Skeletal muscle tissue (tissue), 4 donors: ENCODE data around the gene VWF. TPM values are rescaled to one million over a fixed set of nuclear protein-coding genes. Genes with fewer than 3 reads are reported as not detected.

Experiments used
- H3K27ac ChIP-seq: one replicate; pipeline ENCODE4 v1.7.0; 2013; ENCODE audit warnings: mild to moderate bottlenecking, low read depth, low read length, inconsistent platforms
- H3K27me3 ChIP-seq, 3 donors: one replicate each; pipeline ENCODE4 v1.7.0; 2013; ENCODE audit warnings: low read length in 3 of 3; ENCODE audit not compliant: control insufficient read depth in 3 of 3, insufficient read depth in 3 of 3
- H3K36me3 ChIP-seq, 3 donors: one replicate each; pipeline ENCODE4 v1.7.0; 2013; ENCODE audit warnings: low read length in 3 of 3; ENCODE audit not compliant: control insufficient read depth in 3 of 3, insufficient read depth in 3 of 3
- H3K4me1 ChIP-seq, 3 donors: one replicate each; pipeline ENCODE4 v1.7.0; 2013; ENCODE audit warnings: low read length in 3 of 3, mild to moderate bottlenecking in 3 of 3; ENCODE audit not compliant: control insufficient read depth in 3 of 3, insufficient read depth in 3 of 3
- H3K4me3 ChIP-seq, 3 donors: one replicate each; pipeline ENCODE4 v1.7.0; 2013; ENCODE audit warnings: low read length in 3 of 3
- H3K9ac ChIP-seq, 3 donors: one replicate each; pipeline ENCODE4 v1.7.0; 2013; ENCODE audit warnings: low read length in 3 of 3, mild to moderate bottlenecking in 3 of 3, moderate library complexity in 2 of 3, low read depth in 1 of 3
- H3K9me3 ChIP-seq, 3 donors: one replicate each; pipeline ENCODE4 v1.7.0; 2013; ENCODE audit warnings: low read length in 3 of 3; ENCODE audit not compliant: control insufficient read depth in 3 of 3
- total RNA-seq: library from RNA; depleted of rRNA; stranded (reverse); fragments of >200 nt; gene quantifications from one replicate; pipeline ENCODE4 v1.2.3, GENCODE V29; 2014
- donor health status: Osteomylitis.

VWF gene
- total RNA-seq, 1 donor from 2014 or later, result 58.5 TPM

DNA sequence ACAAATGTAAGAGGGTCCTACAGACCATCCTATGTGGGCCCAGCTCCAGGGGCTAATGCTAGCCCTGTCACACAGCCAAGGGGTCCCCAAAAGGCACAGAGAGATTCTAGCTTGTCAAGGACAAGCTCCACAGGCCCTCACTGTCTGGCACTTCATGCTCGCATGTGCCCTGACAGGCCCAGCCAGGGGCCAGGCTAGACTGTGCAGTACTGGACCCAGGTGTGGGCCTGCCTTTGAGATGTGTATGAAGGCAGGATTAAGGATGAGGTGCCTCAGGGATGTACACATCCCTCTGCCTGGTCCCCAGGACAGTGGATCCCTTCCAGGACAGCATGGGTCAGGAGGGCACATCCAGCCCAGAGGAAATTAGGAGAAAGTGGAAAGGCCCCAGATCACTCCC is 57.8 kb downstream of the VWF start:
- no peak overlapping the region for H3K27ac ChIP-seq

DNA sequence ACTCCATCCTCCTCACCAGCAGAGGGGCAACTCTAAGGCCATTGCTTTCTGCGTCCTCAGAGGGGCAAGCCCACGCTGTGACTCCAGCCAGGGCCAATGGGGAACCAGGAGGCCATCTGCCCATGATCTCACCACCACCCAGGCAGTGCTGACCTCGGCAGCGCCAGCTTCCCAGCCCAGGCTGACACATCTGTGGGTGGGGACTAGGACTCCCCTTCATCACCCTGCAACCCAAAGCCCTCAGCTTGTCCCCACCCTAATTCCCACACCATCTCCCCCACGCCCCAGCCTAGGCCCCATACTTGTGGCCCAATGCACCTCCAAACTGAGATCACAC is 58.6 kb downstream of the VWF start:
- H3K4me1 ChIP-seq, result peaks cover 3 to 9% (median 6%) of the 10 kb centered on the region in 3 donors

More for the DNA sequence above, 57.8 kb downstream of the VWF start:
- Histone ChIP-seq H3K36me3 (peaks cover 0 to 7% (median 0%) of the 10 kb centered on the region in 3 donors), H3K27me3 (peaks cover 0 to 5% (median 2%) of the 10 kb centered on the region in 3 donors), H3K4me3 (no peak overlapping the region), H3K9me3 (no peaks in the 10 kb centered on the region), H3K9ac (no peak overlapping the region), H3K4me1 (peaks cover 3 to 9% (median 6%) of the 10 kb centered on the region in 3 donors)

DNA sequence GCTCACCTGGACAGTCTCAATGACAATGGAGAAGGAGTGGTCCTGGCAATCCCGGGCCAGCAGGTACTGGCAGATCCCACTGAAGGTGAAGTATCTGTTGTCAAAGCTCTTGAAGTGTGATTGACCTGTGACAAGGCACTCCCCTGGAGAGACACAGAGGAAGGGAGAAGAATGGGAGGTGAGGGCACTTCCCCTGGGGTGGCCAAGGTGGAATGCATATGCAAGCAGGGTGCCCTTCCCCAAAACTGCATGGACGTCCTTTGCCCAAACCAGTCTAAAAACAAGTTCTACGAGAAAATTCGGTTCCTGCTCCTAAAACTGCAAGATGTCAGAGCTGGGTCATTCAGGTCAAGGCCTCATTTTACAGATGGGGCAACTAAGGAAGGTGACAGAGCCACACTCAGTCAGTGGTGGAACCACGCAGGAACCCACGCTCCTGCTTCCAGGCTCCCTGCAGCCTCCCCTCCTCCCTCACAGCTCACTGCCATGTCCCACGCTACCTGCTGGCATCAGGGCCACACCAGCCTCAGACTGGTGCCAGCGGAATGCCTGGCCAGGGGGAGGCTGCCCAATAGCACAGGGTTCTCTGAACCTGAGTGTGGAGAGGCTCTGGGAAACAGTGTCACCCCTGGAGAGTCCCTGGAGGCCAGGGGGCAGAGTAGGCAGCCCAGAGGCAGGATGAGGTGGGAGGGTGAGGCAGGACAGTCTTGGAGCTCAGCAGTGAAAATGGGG is 59.2 kb downstream of the VWF start:
- H3K4me1 ChIP-seq, result peaks cover 3 to 9% (median 6%) of the 10 kb centered on the region in 3 donors
- H3K36me3 ChIP-seq, result peaks cover 0 to 7% (median 0%) of the 10 kb centered on the region in 3 donors
- H3K27ac ChIP-seq, result no peak overlapping the region
- H3K9me3 ChIP-seq, result no peaks in the 10 kb centered on the region
- H3K27me3 ChIP-seq, result peaks cover 0 to 5% (median 0%) of the 10 kb centered on the region in 3 donors
- H3K9ac ChIP-seq, result no peak overlapping the region
- H3K4me3 ChIP-seq, result no peak overlapping the region

More for the DNA sequence above, 58.6 kb downstream of the VWF start:
- Histone ChIP-seq H3K27ac (no peak overlapping the region), H3K27me3 (peaks cover 0 to 5% (median 0%) of the 10 kb centered on the region in 3 donors), H3K36me3 (peaks cover 0 to 7% (median 0%) of the 10 kb centered on the region in 3 donors), H3K9ac (no peak overlapping the region), H3K4me3 (no peak overlapping the region), H3K9me3 (no peaks in the 10 kb centered on the region)

DNA sequence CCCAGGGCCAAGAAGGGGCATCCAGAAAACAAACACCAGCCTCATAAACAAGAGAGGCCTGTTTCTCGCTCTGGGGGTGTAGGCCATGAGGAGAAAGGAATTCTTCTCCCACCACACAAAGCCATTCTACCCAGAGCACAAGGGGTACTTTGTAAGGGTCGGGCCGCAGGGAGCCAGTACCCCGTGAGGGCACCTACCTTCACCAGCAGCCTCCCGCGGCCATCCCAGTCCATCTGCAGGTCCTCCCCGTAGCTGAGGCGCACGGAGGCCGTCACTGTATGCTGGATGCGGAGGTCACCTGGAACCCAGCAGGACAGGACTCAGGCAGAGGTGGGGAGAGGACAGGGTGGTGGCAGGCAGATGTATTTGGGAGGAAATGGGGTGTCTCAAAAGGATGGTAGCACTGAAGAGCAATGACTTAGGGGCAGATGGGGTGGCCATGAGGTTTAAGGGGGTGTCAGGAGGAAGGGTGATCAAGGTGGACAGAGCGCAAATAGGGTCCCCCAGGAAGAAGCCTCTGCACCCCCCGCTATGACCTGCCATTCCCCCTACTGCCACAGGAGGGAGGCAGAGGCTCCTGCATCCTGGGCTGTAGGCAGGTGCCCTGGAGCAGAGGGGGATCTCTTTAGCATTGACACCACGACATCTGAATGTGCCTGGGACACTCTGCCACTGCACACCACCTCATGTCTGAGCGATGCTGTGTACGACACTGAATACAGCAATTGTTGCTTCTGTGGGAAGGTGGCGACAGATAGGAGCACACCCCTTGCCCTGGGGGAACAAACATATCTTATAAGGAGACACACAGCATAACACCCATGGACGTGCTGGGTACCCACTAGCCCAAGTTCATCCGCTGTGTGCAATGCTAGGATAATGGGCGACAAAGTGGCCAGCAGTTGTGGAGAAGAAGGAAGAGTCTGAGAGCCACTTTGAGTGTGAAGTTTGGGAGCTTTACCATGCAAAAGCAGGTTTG is 61.4 kb downstream of the VWF start:
- H3K4me3 ChIP-seq, result no peak overlapping the region
- H3K27ac ChIP-seq, result no peak overlapping the region
- H3K9ac ChIP-seq, result no peak overlapping the region
- H3K9me3 ChIP-seq, result no peaks in the 10 kb centered on the region
- peaks cover 5 to 8% (median 8%) of the 10 kb centered on the region in 3 donors for H3K27me3 ChIP-seq
- H3K4me1 ChIP-seq, result peaks cover 0 to 9% (median 2%) of the 10 kb centered on the region in 3 donors
- peaks cover 0 to 7% (median 0%) of the 10 kb centered on the region in 3 donors for H3K36me3 ChIP-seq

DNA sequence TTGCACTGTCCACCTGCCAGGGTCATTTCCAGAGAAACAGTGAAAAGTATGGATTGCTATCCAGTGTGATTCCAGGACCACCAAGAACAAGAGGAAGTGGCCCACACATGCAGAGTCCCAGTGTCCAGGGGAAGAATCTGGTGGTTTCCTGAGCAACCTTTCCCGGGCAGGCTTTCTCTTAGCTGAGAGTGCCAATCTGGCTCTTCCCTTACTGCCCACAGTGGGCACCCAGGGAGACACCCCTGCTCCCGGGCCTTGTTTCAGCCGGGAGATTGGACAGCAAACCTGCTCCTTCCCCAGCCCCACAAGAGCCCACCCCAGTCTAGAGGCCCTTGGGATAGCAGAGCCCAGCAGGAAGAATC is 62.1 kb downstream of the VWF start:
- H3K27me3 ChIP-seq, result peaks cover 7 to 11% (median 8%) of the 10 kb centered on the region in 3 donors
- no peak overlapping the region for H3K9ac ChIP-seq
- H3K36me3 ChIP-seq, result peaks cover 0 to 7% (median 0%) of the 10 kb centered on the region in 3 donors
- peaks cover 0 to 9% (median 2%) of the 10 kb centered on the region in 3 donors for H3K4me1 ChIP-seq
- no peak overlapping the region for H3K4me3 ChIP-seq
- H3K9me3 ChIP-seq, result no peaks in the 10 kb centered on the region
- H3K27ac ChIP-seq, result no peak overlapping the region

DNA sequence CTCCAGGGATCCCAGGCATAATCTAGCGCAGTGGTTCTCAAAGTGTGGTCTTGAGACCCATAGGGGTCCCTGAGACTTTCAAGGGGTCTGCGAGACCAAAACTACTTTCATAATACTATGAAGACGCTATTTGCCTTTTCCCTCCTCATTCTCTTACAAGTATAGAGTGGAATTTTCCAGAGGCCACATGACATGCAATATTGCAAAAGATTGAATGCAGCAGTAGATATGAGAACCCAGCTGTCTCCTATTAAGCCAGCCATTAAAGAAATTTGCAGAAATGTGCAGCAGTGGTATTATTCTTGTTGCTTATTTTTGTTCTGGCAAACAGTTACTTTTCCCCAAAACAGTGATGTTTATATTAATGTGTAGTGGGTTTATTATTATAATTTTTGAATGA is 62.8 kb downstream of the VWF start:
- peaks cover 12 to 16% (median 14%) of the 10 kb centered on the region in 3 donors for H3K27me3 ChIP-seq
- H3K4me1 ChIP-seq, result peaks cover 1 to 9% (median 5%) of the 10 kb centered on the region in 3 donors
- no peak overlapping the region for H3K9ac ChIP-seq
- no peak overlapping the region for H3K27ac ChIP-seq
- H3K36me3 ChIP-seq, result peaks cover 0 to 7% (median 0%) of the 10 kb centered on the region in 3 donors
- no peak overlapping the region for H3K4me3 ChIP-seq
- H3K9me3 ChIP-seq, result no peaks in the 10 kb centered on the region

DNA sequence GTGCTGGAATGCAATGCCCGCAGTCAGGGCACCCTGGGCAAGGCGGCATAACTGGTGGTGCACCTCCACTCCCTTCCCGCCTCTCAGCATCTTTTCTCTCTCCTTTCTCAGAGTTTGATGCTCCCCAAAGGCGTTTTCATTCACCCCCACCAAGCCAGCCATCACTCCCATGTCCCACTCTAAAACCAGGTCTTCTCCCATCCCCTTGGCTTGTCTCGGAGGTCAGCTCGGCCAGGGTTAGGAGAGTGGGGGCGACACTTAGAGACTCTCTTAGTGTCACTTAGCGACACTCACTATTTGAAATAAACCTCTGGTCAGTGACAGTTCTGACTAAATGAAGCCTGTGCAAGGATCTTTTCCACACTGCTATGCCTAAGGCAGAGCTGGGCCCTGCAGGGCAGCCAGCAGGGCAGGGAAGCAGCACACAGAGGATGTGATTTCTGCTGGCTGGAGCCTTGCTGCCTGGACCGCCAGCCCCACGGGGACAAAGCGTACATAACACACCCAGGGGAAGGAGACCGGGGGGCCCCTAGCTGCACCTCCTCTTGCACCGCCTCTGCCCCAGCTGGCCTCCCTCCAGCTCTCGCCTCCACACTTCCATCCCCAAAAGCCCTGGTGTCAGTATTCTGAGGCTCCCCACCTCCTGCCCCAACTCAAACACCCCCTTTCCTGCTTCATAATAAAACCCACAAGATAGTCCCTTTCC is 64.5 kb downstream of the VWF start:
- H3K27ac ChIP-seq, result no peak overlapping the region
- no peak overlapping the region for H3K9ac ChIP-seq
- peaks cover 0 to 5% (median 0%) of the 10 kb centered on the region in 3 donors for H3K36me3 ChIP-seq
- peaks cover 22 to 27% (median 26%) of the 10 kb centered on the region in 3 donors for H3K27me3 ChIP-seq
- no peaks in the 10 kb centered on the region for H3K9me3 ChIP-seq
- H3K4me1 ChIP-seq, result peaks cover 4 to 8% (median 6%) of the 10 kb centered on the region in 3 donors
- H3K4me3 ChIP-seq, result no peak overlapping the region

DNA sequence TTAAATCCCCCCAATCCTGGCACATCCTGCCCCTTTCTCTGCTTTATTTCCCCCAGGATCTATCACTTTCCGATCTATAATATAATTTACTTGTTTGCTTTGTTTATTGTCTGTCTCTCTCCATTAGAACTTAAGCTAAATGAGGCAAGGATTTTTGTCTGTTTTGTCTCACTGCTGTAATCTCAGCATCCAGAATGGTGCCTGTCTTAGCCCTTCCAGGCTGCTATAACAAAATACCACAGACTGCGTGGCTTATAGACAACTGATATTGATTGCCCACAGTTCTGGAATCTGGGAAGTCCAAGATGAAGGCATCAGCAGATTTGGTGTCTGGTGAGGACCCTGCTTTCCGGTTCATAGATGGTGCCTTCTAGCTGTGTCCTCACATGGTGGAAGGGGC is 65.2 kb downstream of the VWF start:
- no peak overlapping the region for H3K27ac ChIP-seq
- peaks cover 0 to 3% (median 0%) of the 10 kb centered on the region in 3 donors for H3K36me3 ChIP-seq
- H3K9me3 ChIP-seq, result no peaks in the 10 kb centered on the region
- peaks cover 26 to 35% (median 26%) of the 10 kb centered on the region in 3 donors for H3K27me3 ChIP-seq
- no peak overlapping the region for H3K4me3 ChIP-seq
- no peak overlapping the region for H3K9ac ChIP-seq
- peaks cover 4 to 8% (median 6%) of the 10 kb centered on the region in 3 donors for H3K4me1 ChIP-seq

DNA sequence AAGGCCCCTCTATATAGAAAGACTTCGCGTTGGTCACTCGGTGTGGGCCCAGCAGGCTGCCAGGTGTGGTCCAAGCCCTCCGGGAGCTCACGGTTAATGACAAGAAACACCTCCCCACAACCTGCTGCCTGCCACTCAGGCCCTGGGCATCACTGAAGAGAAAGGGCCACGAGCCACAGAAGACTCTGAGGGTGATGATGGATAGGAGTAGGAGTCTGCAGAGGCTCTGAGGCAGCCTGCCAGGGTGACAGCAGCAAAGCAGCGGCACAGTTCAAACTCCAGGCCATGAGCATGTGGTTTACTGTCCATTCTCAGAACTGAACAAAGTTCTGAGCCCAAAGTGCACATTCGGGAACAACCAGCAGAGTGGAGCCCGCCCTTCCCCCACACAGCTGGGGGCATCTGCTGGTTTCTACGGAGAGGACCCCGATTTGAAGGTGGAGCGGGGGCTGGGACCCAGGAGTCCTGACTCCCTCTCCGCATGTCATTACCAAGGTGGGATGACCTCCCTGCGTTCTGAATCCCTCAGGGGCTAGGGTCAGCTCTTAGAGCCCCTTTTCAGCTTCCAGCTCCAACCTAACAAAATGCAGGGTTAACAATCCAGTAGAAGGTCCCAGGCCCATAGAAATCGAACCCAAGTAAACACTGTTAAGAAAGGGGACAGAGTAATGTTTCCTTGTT is 65.8 kb downstream of the VWF start:
- Histone ChIP-seq H3K4me1 (peaks cover 4 to 8% (median 6%) of the 10 kb centered on the region in 3 donors), H3K36me3 (no peaks in the 10 kb centered on the region), H3K9me3 (no peaks in the 10 kb centered on the region), H3K27ac (no peak overlapping the region), H3K9ac (no peak overlapping the region), H3K4me3 (no peak overlapping the region), H3K27me3 (peaks cover 26 to 36% (median 26%) of the 10 kb centered on the region in 3 donors)
